Mucosa of rectum (tissue), 2 donors: ENCODE data around the gene ZNF407.

Experiments
- H3K27ac ChIP-seq, 2 donors: one replicate each; pipeline ENCODE4 v1.7.0; 2013; ENCODE audit warnings: inconsistent platforms in 2 of 2, low read depth in 2 of 2, low read length in 2 of 2
- H3K27me3 ChIP-seq, 2 donors: one replicate each; pipeline ENCODE4 v1.7.0; 2013; ENCODE audit warnings: low read length in 2 of 2; ENCODE audit not compliant: control insufficient read depth in 2 of 2, insufficient read depth in 2 of 2
- H3K36me3 ChIP-seq, 2 donors: one replicate each; pipeline ENCODE4 v1.7.0; 2013; ENCODE audit warnings: low read length in 2 of 2; ENCODE audit not compliant: control insufficient read depth in 2 of 2, insufficient read depth in 2 of 2
- H3K4me1 ChIP-seq, 2 donors: one replicate each; pipeline ENCODE4 v1.7.0; 2013; ENCODE audit warnings: low read length in 2 of 2, mild to moderate bottlenecking in 1 of 2; ENCODE audit not compliant: control insufficient read depth in 2 of 2, insufficient read depth in 2 of 2
- H3K4me3 ChIP-seq, 2 donors: one replicate each; pipeline ENCODE4 v1.7.0; 2013; ENCODE audit warnings: low read length in 2 of 2
- H3K9ac ChIP-seq, 2 donors: one replicate each; pipeline ENCODE4 v1.7.0; 2013; ENCODE audit warnings: low read length in 2 of 2, low read depth in 1 of 2, mild to moderate bottlenecking in 1 of 2
- H3K9me3 ChIP-seq, 2 donors: one replicate each; pipeline ENCODE4 v1.7.0; 2013; ENCODE audit warnings: low read length in 2 of 2; ENCODE audit not compliant: control insufficient read depth in 2 of 2
- donor health status: healthy.
- donor health status: Normal muscosa, but diverticular disease.

The ZNF407 gene

DNA sequence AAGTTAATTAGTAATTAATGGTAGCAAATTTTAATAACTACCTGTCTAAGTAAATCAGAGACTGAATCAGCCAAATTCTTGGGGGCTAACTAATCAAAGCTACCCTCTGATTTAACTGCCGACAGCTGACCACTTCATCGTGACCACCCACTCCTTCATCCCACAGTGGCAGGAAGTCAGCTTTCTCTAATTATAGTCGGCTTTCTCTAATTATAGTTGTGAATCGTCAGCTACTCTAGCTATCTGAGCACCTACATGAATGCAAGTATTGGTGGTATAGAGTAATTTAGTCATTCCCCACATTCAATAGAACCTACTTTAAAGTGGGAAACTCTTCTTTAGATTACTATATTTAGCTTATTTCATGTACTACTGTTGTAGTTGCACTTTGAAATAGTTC is 425.8 kb downstream of the ZNF407 start:
- no peak overlapping the region for H3K9ac ChIP-seq
- no peaks in the 10 kb centered on the region for H3K27me3 ChIP-seq
- no peaks in the 10 kb centered on the region for H3K9me3 ChIP-seq
- H3K27ac ChIP-seq, result no peak overlapping the region
- H3K36me3 ChIP-seq, result no peaks in the 10 kb centered on the region
- H3K4me3 ChIP-seq, result no peak overlapping the region
- no peaks in the 10 kb centered on the region for H3K4me1 ChIP-seq

DNA sequence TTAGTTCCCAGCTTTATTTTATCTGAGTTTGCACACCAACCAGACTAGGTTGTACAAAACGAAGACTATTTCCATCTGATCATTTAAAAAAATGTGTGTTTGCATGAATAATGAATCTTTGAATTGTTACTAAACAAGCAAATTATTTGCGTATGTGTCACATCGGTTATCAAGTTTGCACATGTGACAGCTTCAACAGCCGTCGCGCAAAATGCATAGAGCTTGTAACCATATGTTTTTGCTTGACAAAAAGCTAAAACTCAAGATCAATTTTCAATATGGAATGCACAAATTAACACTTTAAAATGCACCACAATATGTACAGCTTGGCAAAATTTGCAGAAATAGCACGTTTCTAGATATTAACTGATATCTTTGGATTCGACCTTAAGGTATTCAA is 427.2 kb downstream of the ZNF407 start:
- no peak overlapping the region for H3K4me3 ChIP-seq
- no peaks in the 10 kb centered on the region for H3K4me1 ChIP-seq
- H3K27me3 ChIP-seq, result no peaks in the 10 kb centered on the region
- H3K36me3 ChIP-seq, result no peaks in the 10 kb centered on the region
- H3K9ac ChIP-seq, result no peak overlapping the region
- no peaks in the 10 kb centered on the region for H3K9me3 ChIP-seq
- no peak overlapping the region for H3K27ac ChIP-seq

DNA sequence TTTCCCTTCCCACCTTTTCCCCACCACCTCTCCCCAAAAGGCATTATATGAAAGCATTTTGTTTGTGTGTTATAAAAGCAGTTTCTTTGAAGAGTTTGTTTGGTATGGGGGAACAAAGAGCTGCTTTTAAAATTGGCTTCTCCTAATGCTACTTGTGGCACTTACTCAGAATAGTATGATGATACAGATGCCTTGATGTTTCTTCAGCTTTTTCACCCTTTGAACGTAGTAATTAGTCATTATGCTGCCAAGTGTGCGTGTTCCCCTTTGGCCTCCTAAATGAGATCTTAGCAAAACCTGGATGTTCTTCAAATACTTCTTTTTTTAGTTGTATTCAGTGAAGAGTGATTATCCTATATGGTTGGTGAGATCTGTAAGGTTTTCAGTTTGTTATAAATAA is 427.9 kb downstream of the ZNF407 start:
- Histone ChIP-seq H3K4me3 (no peak overlapping the region), H3K27me3 (no peaks in the 10 kb centered on the region), H3K9ac (no peak overlapping the region), H3K36me3 (no peaks in the 10 kb centered on the region), H3K9me3 (no peaks in the 10 kb centered on the region), H3K27ac (no peak overlapping the region), H3K4me1 (no peaks in the 10 kb centered on the region)

DNA sequence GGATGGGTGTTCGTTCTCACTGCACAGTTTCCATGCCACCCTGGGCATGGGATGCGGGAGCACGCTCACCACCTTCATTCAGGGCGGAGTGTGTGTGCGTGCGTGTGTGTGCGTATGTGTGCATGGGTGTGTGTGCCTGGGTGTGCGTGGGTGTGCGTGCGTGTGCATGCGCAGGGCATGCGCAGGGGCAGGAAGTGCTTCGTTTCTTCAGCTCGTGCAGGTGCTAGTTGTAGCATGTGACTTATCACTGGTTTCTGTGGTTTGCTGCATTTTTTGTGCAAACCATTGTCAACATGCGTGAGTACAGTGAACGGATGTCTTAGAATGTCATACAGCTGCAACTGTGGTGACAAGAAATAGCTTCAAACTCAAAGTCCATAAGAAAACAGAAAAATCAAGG is 431.8 kb downstream of the ZNF407 start:
- H3K27me3 ChIP-seq, result no peaks in the 10 kb centered on the region
- no peak overlapping the region for H3K27ac ChIP-seq

DNA sequence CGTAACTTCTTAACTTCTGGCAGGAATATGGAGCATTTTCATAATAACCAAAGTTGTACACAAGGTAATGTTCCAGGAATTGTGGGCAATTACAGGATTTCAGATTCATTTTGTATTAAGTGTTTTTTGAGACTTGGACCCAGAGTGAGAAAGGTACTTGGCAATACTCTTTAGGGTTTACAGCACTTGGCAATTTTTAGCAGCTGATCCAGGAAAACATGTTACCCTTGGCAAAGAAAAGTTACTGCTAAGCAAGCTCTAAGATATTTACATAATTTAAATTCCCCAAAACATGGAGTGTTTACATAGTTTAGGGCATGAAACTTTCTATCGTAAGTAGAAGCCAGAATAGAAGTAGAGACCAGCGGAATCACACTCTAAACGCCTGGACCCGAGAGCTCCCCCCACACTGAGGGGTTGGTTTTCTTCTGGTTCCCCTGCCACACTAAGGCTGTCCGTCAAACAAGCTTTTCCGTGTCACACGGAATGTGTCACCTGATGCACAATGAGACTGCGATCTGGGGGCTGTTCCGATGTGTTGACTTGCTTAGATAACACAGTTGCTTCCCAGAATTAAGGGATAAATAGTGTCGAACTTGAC is 434.1 kb downstream of the ZNF407 start:
- no peak overlapping the region for H3K27ac ChIP-seq
- no peaks in the 10 kb centered on the region for H3K27me3 ChIP-seq
- H3K9ac ChIP-seq, result no peak overlapping the region
- no peaks in the 10 kb centered on the region for H3K36me3 ChIP-seq
- H3K4me3 ChIP-seq, result no peak overlapping the region
- H3K9me3 ChIP-seq, result no peaks in the 10 kb centered on the region
- no peaks in the 10 kb centered on the region for H3K4me1 ChIP-seq

More for the DNA sequence above, 431.8 kb downstream of the ZNF407 start:
- Histone ChIP-seq H3K9me3 (no peaks in the 10 kb centered on the region), H3K36me3 (no peaks in the 10 kb centered on the region), H3K4me1 (no peaks in the 10 kb centered on the region), H3K4me3 (no peak overlapping the region), H3K9ac (no peak overlapping the region)

DNA sequence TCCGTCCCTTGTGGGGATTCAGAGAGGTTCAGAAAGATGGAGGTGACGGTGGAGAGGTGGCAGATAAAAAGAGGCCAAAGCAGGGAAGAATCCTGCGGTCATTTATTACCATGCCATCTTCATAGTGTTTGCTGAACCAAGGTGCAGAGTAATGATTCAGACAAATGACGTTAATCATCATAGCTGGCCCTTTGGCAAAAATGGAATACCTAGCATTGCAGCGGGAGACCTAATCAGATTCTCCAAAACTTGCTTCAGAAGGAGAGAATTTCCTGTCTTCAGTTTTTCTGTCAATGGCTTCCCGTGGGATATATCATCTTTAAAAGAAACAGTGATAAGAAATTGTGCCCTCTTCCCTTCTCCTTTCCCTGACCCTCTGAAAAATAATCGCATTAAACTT is 435.8 kb downstream of the ZNF407 start:
- H3K4me1 ChIP-seq, result no peaks in the 10 kb centered on the region
- H3K27ac ChIP-seq, result no peak overlapping the region
- H3K27me3 ChIP-seq, result no peaks in the 10 kb centered on the region
- H3K36me3 ChIP-seq, result no peaks in the 10 kb centered on the region
- H3K4me3 ChIP-seq, result no peak overlapping the region
- no peak overlapping the region for H3K9ac ChIP-seq
- no peaks in the 10 kb centered on the region for H3K9me3 ChIP-seq

DNA sequence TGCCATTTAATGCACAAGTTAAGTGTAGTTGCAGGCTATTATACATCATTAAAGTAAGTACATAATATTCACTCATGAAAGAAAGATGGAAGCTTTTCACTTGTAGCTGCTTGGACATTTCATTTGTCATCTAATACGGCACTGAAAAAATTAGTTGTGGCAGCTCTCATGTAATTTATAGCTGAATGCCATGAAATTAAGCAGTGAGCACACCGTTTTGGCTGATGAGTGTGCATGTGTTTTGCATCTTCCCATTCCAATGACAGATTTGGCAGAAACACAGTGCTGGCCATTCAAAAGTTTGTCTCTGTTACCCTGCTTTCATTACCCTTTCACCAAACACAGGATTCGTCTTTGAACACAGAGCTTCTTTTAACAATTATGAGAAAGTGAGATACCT is 437.3 kb downstream of the ZNF407 start:
- Histone ChIP-seq H3K4me1 (no peaks in the 10 kb centered on the region), H3K36me3 (no peaks in the 10 kb centered on the region), H3K27me3 (no peaks in the 10 kb centered on the region), H3K4me3 (no peak overlapping the region), H3K9me3 (no peaks in the 10 kb centered on the region), H3K9ac (no peak overlapping the region), H3K27ac (no peak overlapping the region)

DNA sequence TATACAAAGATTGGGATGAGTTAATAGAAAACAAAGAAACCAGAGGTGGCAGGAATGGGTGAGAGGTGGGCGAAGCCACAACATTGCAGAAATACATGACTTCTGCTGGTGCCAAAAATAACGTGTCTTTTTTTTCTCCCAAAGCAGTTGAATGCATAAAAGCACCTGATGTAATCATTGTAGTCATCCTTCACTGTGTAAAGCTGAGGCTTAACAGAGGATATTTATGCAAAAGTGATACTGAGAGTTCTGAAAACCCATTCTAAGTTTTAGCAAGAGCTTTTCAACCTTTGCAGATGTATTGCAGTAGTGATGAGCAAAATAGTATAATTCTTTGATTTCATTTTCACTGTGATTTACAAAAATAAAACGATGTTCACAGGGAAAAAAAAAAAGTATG is 438.3 kb downstream of the ZNF407 start:
- Histone ChIP-seq H3K27me3 (no peaks in the 10 kb centered on the region), H3K36me3 (no peaks in the 10 kb centered on the region), H3K4me3 (no peak overlapping the region), H3K27ac (no peak overlapping the region), H3K9ac (no peak overlapping the region), H3K9me3 (no peaks in the 10 kb centered on the region), H3K4me1 (no peaks in the 10 kb centered on the region)

DNA sequence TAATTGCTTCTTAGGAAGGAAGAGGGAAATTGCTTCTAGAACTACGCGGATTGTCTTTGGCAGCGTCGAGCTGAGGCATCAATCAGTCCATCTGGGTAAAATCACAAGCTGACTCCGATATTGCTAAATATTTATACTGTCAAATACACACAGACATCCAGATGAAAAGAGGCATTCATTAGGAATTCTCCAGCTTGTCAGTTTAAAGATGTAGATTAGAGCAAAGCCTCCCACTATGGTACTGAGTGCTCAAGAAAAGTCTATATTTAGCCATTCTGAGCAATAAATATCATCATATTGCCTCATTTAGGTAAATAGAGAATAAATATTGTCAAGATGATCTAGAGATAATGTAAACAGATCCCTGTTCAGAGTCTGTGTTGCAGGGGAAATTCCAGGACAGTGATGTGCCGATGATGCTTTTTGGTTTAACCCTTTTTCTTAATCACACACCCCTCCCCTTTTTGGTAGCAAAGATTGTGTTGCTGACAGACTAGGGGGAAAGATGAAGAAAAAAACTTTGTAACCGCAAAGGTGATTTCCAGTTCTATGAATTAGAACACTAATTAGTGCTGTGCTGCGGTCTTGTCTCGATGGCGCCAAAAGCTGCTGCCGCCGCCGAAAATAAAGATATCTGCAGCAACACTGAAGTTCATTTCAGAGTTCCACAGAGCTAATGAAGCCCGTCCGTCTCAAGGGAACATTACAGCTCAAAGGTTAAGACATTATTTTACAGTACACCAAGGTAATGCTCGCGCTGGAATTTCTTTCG is 439.4 kb downstream of the ZNF407 start:
- Histone ChIP-seq H3K9ac (no peak overlapping the region), H3K4me1 (no peaks in the 10 kb centered on the region)

DNA sequence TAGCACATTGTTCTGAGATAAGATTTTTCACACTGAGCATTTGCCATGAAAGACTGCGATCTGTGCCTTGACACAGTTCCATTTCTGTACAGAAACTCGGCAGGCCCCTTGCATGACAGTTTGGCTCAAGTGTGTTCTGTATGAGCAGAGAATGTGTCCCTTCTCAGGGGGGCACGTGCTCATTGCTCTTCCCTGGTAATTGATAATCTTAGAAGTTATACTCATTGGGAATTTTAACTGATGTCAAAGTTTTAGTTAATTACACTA is 440.0 kb downstream of the ZNF407 start:
- Histone ChIP-seq H3K9ac (no peak overlapping the region), H3K36me3 (no peaks in the 10 kb centered on the region), H3K4me3 (no peak overlapping the region), H3K27ac (peak overlapping the region in 1 of 2 donors; percentile 12), H3K9me3 (no peaks in the 10 kb centered on the region), H3K4me1 (no peaks in the 10 kb centered on the region), H3K27me3 (no peaks in the 10 kb centered on the region)

More for the DNA sequence above, 439.4 kb downstream of the ZNF407 start:
- H3K27ac ChIP-seq, result peak overlapping the region in 1 of 2 donors; percentile 12
- no peak overlapping the region for H3K4me3 ChIP-seq
- no peaks in the 10 kb centered on the region for H3K36me3 ChIP-seq
- H3K9me3 ChIP-seq, result no peaks in the 10 kb centered on the region
- H3K27me3 ChIP-seq, result no peaks in the 10 kb centered on the region
